ENCODE measurements around the gene SHISAL1. TPM values are rescaled to one million over a fixed set of nuclear protein-coding genes. Genes with fewer than 3 reads are reported as not detected.
"Not testable (repeated sequence)": the region's sequence is repeated elsewhere in the genome, so short reads cannot be mapped to it uniquely, and the experiment has no call there.

Gene SHISAL1
- total and polyA plus RNA-seq, 2 experiments from 2014 or later: 0.58 to 2.2 TPM

DNA sequence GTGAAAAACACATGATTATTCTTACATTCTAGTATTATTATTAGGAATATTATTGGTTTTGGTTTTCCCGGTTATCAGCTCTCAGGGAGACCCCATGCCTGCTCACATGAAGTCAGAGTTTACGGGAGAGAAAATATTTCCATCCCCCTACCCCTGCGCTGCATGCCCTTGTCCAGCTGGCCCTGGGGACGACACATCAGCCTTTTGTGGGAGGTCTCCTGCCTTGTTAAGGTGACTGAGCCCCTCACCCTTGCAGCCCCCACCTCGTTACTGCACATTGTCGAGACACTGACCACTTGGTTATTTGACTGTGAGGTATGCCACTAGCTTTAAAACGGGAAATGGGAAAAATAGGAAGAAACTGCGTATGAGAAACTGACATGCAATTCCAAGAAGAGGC lies 69.0 kb downstream of the SHISAL1 start:
- Histone ChIP-seq H3K4me1 (ENCODE audit: insufficient read depth) (no peaks in the 10 kb centered on the region), H3K36me3 (ENCODE audit: low read depth) (no peaks in the 10 kb centered on the region), H2AFZ (no peak overlapping the region), H3K9me2 (ENCODE audit: insufficient read depth) (no peaks in the 10 kb centered on the region), H3K79me2 (ENCODE audit: insufficient read depth) (no peaks in the 10 kb centered on the region), H4K20me1 (ENCODE audit: insufficient read depth) (no peaks in the 10 kb centered on the region), H3K27me3 (replicated peaks; ENCODE audit: insufficient read depth) (no peaks in the 10 kb centered on the region), H3K27ac (no peak overlapping the region), H3K4me3 (no peak overlapping the region), H3K4me2 (ENCODE audit: unreplicated experiment) (no peak overlapping the region), H3K9me3 (ENCODE audit: low read depth) (no peaks in the 10 kb centered on the region), H3K9ac (no peak overlapping the region), H3F3A (ENCODE audit: insufficient read depth) (no peaks in the 10 kb centered on the region)
- TF ChIP-seq EZH2phosphoT487 (IDR thresholded peaks at IDR 0.05; ENCODE audit: insufficient read depth, low read depth) (no peak), EZH2 (IDR thresholded peaks at IDR 0.05; ENCODE audit: insufficient read depth, poor library complexity, severe bottlenecking) (no peak)
- in situ Hi-C loops (cut with MboI): no loop called here
- 87 to 90% methylated on average over 8 of the region's 8 CpGs for WGBS, 2 experiments (ENCODE audit: low coverage in 1 of 2, low lambda C conversion rate in 2 of 2, missing lambda C conversion rate in 2 of 2)
- no peak for DNase-seq

DNA sequence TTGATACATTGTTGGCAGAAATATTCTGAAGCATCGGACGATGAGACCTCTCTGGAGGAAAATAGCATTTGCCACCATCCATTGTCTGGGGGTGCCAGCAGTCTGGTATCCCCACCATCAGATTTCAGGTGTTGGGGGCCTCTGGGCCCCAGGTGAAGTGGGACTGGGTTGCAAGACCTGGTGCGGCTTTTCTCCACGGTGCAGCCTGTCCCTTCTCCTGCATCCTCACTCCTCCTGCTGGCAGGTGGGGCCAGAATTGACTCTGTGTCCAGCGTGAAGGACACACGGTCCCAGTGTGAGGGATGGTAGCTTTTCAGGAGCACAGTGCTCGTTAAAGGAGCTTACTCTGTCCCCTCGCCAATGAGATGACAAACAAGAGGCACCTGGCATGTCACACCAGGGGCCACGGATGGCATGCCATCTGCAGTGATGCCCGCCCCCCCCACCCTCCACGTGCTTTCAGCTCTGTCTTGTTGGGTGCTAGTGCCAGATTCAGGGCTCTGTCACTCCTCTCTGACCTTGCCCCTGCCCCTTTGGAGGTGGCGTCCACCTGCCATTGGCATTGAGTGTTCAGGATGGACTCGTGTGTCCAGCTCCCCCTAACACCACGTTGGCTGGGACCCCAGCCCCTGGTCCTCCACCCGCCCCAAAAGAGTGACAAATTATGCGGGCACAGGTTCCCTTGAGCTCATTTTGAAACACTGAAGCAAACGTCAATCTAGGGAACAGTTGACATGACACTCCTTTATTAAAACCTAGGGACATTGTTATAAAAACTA lies 69.6 kb downstream of the SHISAL1 start:
- Histone ChIP-seq H3F3A (ENCODE audit: insufficient read depth) (no peaks in the 10 kb centered on the region), H3K36me3 (ENCODE audit: low read depth) (no peaks in the 10 kb centered on the region)
- in situ Hi-C loops (cut with MboI): no loop called here

DNA sequence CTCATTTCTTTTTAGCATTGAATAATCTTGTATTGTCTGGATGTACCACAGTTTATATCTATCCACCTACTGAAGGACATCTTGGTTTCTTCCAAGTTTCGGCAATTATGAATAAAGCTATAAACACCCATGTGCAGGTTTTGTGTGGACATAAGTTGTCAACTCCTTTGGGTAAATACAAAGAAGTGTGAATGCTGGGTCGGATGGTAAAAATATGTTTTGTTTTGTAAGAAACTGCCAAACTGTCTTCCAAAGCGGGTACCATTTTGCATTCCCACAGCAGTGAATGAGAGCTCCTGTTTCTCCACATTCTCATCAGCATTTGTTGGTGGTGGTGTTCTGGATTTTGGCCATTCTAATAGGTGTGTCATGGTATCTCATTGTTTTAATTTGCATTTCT lies 71.6 kb downstream of the SHISAL1 start:
- H3K79me2 ChIP-seq (ENCODE audit: insufficient read depth); H3K9me3 ChIP-seq (ENCODE audit: low read depth); H3K9ac ChIP-seq; DNase-seq; H3K9me2 ChIP-seq (ENCODE audit: insufficient read depth); H2AFZ ChIP-seq; H3K4me1 ChIP-seq (ENCODE audit: insufficient read depth); H3K27ac ChIP-seq; H3K27me3 ChIP-seq (replicated peaks; ENCODE audit: insufficient read depth); in situ Hi-C loops (cut with MboI); H4K20me1 ChIP-seq (ENCODE audit: insufficient read depth); H3F3A ChIP-seq (ENCODE audit: insufficient read depth); H3K4me2 ChIP-seq (ENCODE audit: unreplicated experiment); H3K4me3 ChIP-seq; H3K36me3 ChIP-seq (ENCODE audit: low read depth): not testable (repeated sequence)
- 82 to 95% methylated on average over 3 of the region's 3 CpGs for WGBS, 2 experiments (ENCODE audit: low coverage in 1 of 2, low lambda C conversion rate in 2 of 2, missing lambda C conversion rate in 2 of 2)

More for the DNA sequence above, 69.6 kb downstream of the SHISAL1 start:
- H3K9me3 ChIP-seq (ENCODE audit: low read depth): no peaks in the 10 kb centered on the region
- no peaks in the 10 kb centered on the region for H4K20me1 ChIP-seq (ENCODE audit: insufficient read depth)
- no peak overlapping the region for H3K4me3 ChIP-seq
- no peaks in the 10 kb centered on the region for H3K4me1 ChIP-seq (ENCODE audit: insufficient read depth)
- H3K27me3 ChIP-seq (replicated peaks; ENCODE audit: insufficient read depth): no peaks in the 10 kb centered on the region
- 71 to 72% methylated on average over 17 of the region's 17 CpGs for WGBS, 2 experiments (ENCODE audit: low coverage in 1 of 2, low lambda C conversion rate in 2 of 2, missing lambda C conversion rate in 2 of 2)
- no peak overlapping the region for H3K9ac ChIP-seq
- H3K27ac ChIP-seq: no peak overlapping the region
- no peak overlapping the region for H2AFZ ChIP-seq
- H3K79me2 ChIP-seq (ENCODE audit: insufficient read depth): no peaks in the 10 kb centered on the region
- DNase-seq: no peak
- H3K4me2 ChIP-seq (ENCODE audit: unreplicated experiment): no peak overlapping the region
- no peaks in the 10 kb centered on the region for H3K9me2 ChIP-seq (ENCODE audit: insufficient read depth)
- TF ChIP-seq EZH2 (IDR thresholded peaks at IDR 0.05; ENCODE audit: insufficient read depth, poor library complexity, severe bottlenecking) (no peak), EZH2phosphoT487 (IDR thresholded peaks at IDR 0.05; ENCODE audit: insufficient read depth, low read depth) (no peak)

DNA sequence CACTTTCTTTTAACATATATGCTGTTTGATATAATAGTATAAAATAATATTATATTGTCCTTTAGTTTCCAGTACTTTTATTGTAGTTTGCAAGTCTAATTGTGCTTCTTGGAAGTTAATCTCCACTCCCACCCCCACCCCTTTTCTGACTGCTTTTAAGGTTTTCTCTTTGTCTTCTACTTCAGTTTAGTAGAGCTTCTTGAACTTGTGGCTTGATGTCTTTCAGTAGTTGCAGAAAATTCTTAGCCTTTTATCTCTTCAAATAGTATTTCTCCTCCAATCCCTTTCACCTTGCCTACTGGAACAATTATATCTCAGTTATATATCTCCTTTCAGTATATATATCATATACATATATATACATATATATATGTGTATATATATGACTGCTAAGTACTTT lies 75.5 kb downstream of the SHISAL1 start:
- Histone ChIP-seq H3K4me1 (ENCODE audit: insufficient read depth) (no peaks in the 10 kb centered on the region), H3K36me3 (ENCODE audit: low read depth) (no peaks in the 10 kb centered on the region), H3K79me2 (ENCODE audit: insufficient read depth) (no peaks in the 10 kb centered on the region), H3F3A (ENCODE audit: insufficient read depth) (no peaks in the 10 kb centered on the region), H4K20me1 (ENCODE audit: insufficient read depth) (no peaks in the 10 kb centered on the region), H3K27ac (no peak overlapping the region), H3K9me2 (ENCODE audit: insufficient read depth) (no peaks in the 10 kb centered on the region), H3K4me3 (no peak overlapping the region), H3K4me2 (ENCODE audit: unreplicated experiment) (no peak overlapping the region), H3K9me3 (ENCODE audit: low read depth) (no peaks in the 10 kb centered on the region), H3K9ac (no peak overlapping the region), H2AFZ (no peak overlapping the region), H3K27me3 (replicated peaks; ENCODE audit: insufficient read depth) (no peaks in the 10 kb centered on the region)
- TF ChIP-seq EZH2phosphoT487 (IDR thresholded peaks at IDR 0.05; ENCODE audit: insufficient read depth, low read depth) (no peak), EZH2 (IDR thresholded peaks at IDR 0.05; ENCODE audit: insufficient read depth, poor library complexity, severe bottlenecking) (no peak)
- DNase-seq: no peak
- in situ Hi-C loops (cut with MboI): no loop called here

DNA sequence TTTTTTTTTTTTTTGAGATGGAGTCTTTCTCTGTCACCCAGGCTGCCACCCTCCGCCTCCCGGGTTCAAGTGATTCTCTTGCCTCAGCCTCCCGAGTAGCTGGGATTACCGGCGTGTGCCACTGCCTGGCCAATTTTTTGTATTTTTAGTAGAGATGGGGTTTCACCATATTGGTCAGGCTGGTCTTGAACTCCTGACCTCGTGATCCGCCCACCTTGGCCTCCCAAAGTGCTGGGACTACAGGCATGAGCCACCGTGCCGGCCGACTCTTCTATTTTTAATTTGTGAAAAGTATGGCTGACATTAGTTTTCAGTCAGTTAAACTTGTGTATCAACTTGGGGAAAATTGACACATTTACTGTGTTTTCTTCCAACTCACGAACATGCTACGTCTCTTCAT lies 78.4 kb downstream of the SHISAL1 start:
- H3K4me3 ChIP-seq; H3K27me3 ChIP-seq (replicated peaks; ENCODE audit: insufficient read depth); H3K4me2 ChIP-seq (ENCODE audit: unreplicated experiment); H4K20me1 ChIP-seq (ENCODE audit: insufficient read depth); H3K9me2 ChIP-seq (ENCODE audit: insufficient read depth); H3K9me3 ChIP-seq (ENCODE audit: low read depth); H3K4me1 ChIP-seq (ENCODE audit: insufficient read depth); DNase-seq; H3K27ac ChIP-seq; in situ Hi-C loops (cut with MboI); H3F3A ChIP-seq (ENCODE audit: insufficient read depth); H2AFZ ChIP-seq; H3K9ac ChIP-seq; H3K36me3 ChIP-seq (ENCODE audit: low read depth); H3K79me2 ChIP-seq (ENCODE audit: insufficient read depth): not testable (repeated sequence)
- WGBS, 2 experiments (ENCODE audit: low coverage in 1 of 2, low lambda C conversion rate in 2 of 2, missing lambda C conversion rate in 2 of 2): 90 to 91% methylated on average over 12 of the region's 12 CpGs
